K562 (cell line): ENCODE measurements around the gene SUDS3. TPM values are rescaled to one million over a fixed set of nuclear protein-coding genes. Genes with fewer than 3 reads are reported as not detected.

Experiments used
- ADNP ChIP-seq: fragments of 200-800 bp; sonication (Bioruptor generic); IDR thresholded peaks from 2 replicates; pipeline ENCODE4 v1.6.1; 2016; ENCODE audit warnings: missing genetic modification characterization, missing compliant biosample characterization
- ARID2 ChIP-seq: fragments of 450-650 bp; IDR thresholded peaks from 2 replicates; pipeline ENCODE4 v1.6.1; 2017; ENCODE audit warnings: antibody characterized with exemption, mild to moderate bottlenecking
- CBFA2T2 ChIP-seq: fragments of 450-650 bp; conservative IDR thresholded peaks from 2 replicates; pipeline ENCODE4 v1.6.1; 2017; ENCODE audit warnings: mild to moderate bottlenecking
- CC2D1A ChIP-seq: fragments of 450-650 bp; IDR thresholded peaks from 2 replicates; pipeline ENCODE4 v1.6.1; 2017; ENCODE audit warnings: mild to moderate bottlenecking
- CXXC5 ChIP-seq: fragments of 250-450 bp; sonication (Bioruptor Pico); IDR thresholded peaks from 2 replicates; pipeline ENCODE4 v1.8.0; 2022; ENCODE audit warnings: inconsistent platforms, mild to moderate bottlenecking, moderate library complexity
- DPF2 ChIP-seq: fragments of 450-650 bp; IDR thresholded peaks from 2 replicates; pipeline ENCODE4 v1.6.1; 2016
- HDAC3 ChIP-seq: fragments of 450-650 bp; IDR thresholded peaks from 2 replicates; pipeline ENCODE4 v1.6.1; 2018; ENCODE audit warnings: borderline replicate concordance, mild to moderate bottlenecking, moderate library complexity; ENCODE audit not compliant: partially characterized antibody
- MBD2 ChIP-seq: sonication (generic); IDR thresholded peaks from 2 replicates; pipeline ENCODE4 v1.6.1; 2016; ENCODE audit warnings: low read depth, borderline replicate concordance
- MEIS2 ChIP-seq: fragments of 450-650 bp; IDR thresholded peaks from 2 replicates; pipeline ENCODE4 v1.6.1; 2014; ENCODE audit warnings: mild to moderate bottlenecking; ENCODE audit not compliant: partially characterized antibody
- RUNX1 ChIP-seq: sonication (generic); IDR thresholded peaks from 2 replicates; pipeline ENCODE4 v1.6.1; 2016; ENCODE audit warnings: antibody characterized with exemption, low read depth
- STAT5B ChIP-seq: fragments of 250-450 bp; sonication (Bioruptor Pico); IDR thresholded peaks from 2 replicates; pipeline ENCODE4 v1.8.0; 2021; ENCODE audit warnings: mild to moderate bottlenecking, inconsistent platforms
- ZNF175 ChIP-seq: fragments of 200-800 bp; sonication (Bioruptor generic); IDR thresholded peaks from 2 replicates; pipeline ENCODE4 v1.6.1; 2016; ENCODE audit warnings: low read depth, mild to moderate bottlenecking, missing genetic modification characterization, missing compliant biosample characterization
- ZNF277 ChIP-seq: fragments of 250-450 bp; sonication (Bioruptor Pico); IDR thresholded peaks from 2 replicates; pipeline ENCODE4 v1.8.0; 2022; ENCODE audit warnings: inconsistent platforms, mild to moderate bottlenecking, moderate library complexity, borderline replicate concordance
- ZNF311 ChIP-seq: fragments of 250-450 bp; sonication (Bioruptor Pico); IDR thresholded peaks from 2 replicates; pipeline ENCODE4 v1.4.0; 2020; ENCODE audit warnings: mild to moderate bottlenecking, moderate library complexity
- ZNF318 ChIP-seq, 2 experiments: fragments of 450-650 bp; IDR thresholded peaks; 2 replicates each; pipeline ENCODE4 v1.6.1; 2016; ENCODE audit warnings: mild to moderate bottlenecking in 2 of 2, borderline replicate concordance in 1 of 2, low read depth in 1 of 2, moderate library complexity in 1 of 2
- polyA plus RNA-seq, 8 experiments: library from polyadenylated mRNA; depleted of rRNA in 4 of 8; stranded (reverse) in 5 of 8; unstranded in 3 of 8; fragments of >200 nt; fragmentation: Nextera tagmentation in 2 of 8; fragmentation: Illumina TruSeq in 1 of 8; extraction: Ambion mirVana in 2 of 8; extraction: Trizol in 1 of 8; gene quantifications; 2 replicates each; pipeline versions ENCODE4 v1.2.1 to v1.2.3, GENCODE V29; 2011 to 2014; ENCODE audit warnings: inconsistent platforms in 1 of 8, missing spikeins in 1 of 8
- total RNA-seq, 7 experiments: library from RNA; depleted of rRNA in 6 of 7; stranded (reverse); fragments of >200 nt in 6 of 7; fragmentation: Illumina TruSeq in 2 of 7; extraction: Trizol in 2 of 7; gene quantifications; 2 replicates each; pipeline versions ENCODE4 v1.2.1 to v1.2.3, GENCODE V29; 2011 to 2021; ENCODE audit warnings: low replicate concordance in 1 of 7
- TF ChIP-seq, protein P1 (sequence below), 2 experiments: fragments of 200-800 bp in 1 of 2; sonication (Bioruptor generic) in 1 of 2; sonication (generic) in 1 of 2; formaldehyde crosslinking in 1 of 2; IDR thresholded peaks in 1 of 2; conservative IDR thresholded peaks in 1 of 2; 2 replicates each; pipeline versions ENCODE4 v1.5.0 to v1.6.1; 2016 to 2020; ENCODE audit warnings: missing compliant biosample characterization in 1 of 2, missing genetic modification characterization in 1 of 2, missing genetic modification reagents in 1 of 2

SUDS3 gene
- total and polyA plus RNA-seq, 9 of the 15 experiments (the other 6 are each of a cell fraction or from before 2014, with no cell fraction given): 6.6 to 30.5 (median 23.3) TPM

DNA sequence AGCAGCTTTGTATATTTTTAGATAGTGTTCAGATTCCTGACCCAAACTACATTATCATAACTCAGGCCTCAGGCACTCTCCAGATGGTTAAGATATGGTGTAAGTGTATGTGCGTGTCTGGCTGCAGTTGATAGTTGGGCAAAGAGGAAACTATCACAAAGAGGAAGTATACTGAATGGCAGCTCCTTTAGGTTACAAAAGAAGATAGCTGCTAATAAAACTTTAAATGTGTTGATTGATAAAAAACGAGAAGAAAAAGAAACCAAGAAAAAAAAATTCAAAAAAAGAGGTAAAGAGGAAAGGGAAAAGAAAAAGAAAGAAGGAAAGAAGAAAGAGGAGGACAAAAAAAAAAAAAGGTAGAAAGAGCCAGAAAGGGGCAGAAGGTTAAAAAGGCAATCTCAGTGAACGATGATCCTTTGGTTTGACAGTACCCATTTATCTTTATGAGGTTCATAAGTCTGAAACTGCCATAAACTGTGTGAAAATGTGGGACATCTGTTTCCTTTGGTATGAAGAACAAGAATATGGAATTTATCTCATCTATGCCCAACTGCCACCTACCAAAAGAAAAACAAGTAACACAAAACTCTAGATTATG, 45.8 kb upstream of the SUDS3 start (continued):
- TF ChIP-seq CBFA2T2 (peak; percentile 95), MEIS2 (peak; percentile 83), DPF2 (peak; percentile 97), ADNP (tag) (0 out of 2 replicates have a peak, but pooled peaks have one; percentile 50), ZNF175 (0 out of 2 replicates have a peak, but pooled peaks have one; percentile 40), ZNF318 (IDR thresholded peaks at IDR 0.05; ENCODE audit: borderline replicate concordance in 1 of 2, low read depth in 1 of 2) (0 out of 4 replicates have a peak, but pooled peaks of 1 of the 2 experiments have one; percentile 22), STAT5B (CRISPR knock-in tag) (no peak), MBD2 (peak; percentile 69), CXXC5 (peak; percentile 68; the same call in 1 of the 2 replicates), ZNF277 (CRISPR knock-in tag) (no peak), RUNX1 (no peak), ZNF311 (CRISPR knock-in tag) (0 out of 2 replicates have a peak, but pooled peaks have one; percentile 32), ARID2 (0 out of 2 replicates have a peak, but pooled peaks have one; percentile 47), HDAC3 (peak; percentile 81), CC2D1A (peak; percentile 89)
- TF ChIP-seq, protein P1, sequence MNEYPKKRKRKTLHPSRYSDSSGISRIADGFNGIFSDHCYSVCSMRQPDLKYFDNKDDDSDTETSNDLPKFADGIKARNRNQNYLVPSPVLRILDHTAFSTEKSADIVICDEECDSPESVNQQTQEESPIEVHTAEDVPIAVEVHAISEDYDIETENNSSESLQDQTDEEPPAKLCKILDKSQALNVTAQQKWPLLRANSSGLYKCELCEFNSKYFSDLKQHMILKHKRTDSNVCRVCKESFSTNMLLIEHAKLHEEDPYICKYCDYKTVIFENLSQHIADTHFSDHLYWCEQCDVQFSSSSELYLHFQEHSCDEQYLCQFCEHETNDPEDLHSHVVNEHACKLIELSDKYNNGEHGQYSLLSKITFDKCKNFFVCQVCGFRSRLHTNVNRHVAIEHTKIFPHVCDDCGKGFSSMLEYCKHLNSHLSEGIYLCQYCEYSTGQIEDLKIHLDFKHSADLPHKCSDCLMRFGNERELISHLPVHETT (CRISPR knock-in tag; conservative IDR thresholded peaks at IDR 0.05 in 1 of 2, IDR thresholded peaks at IDR 0.05 in 1 of 2): peak in 1 of 2 experiments; percentile 79; a peak in 2 of 4 replicates
